ENCODE data around the gene GALC. TPM values are rescaled to one million over a fixed set of nuclear protein-coding genes. Genes with fewer than 3 reads are reported as not detected.

Gene GALC
- total RNA-seq, 1 donor from 2014 or later: 47.4 TPM

DNA sequence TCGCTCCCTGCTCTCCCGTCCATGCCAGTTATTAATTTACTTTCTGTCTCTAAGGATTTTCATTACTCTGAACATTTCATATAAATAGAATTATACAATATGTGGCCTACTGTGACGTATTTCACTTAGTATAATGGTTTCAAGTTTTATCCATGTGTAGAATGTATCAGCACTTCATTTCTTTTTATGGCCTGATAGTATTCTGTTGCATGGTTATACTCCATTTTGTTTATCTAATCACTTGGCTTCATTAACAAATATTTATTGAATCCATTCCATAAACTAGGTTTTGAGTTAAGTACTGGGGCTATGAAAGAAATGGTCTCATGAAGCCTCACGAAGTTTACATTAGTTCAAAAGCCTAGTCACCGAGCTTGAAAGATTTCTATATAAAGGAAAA, 19.5 kb upstream of the GALC start:
- intact Hi-C loops (cut with DNase I): loop anchor here (10.0 kb wide), 1 partner anchor 152 kb away; no protein-coding TSS in a partner anchor
- no peak for TF ChIP-seq CTCF (IDR thresholded peaks at IDR 0.05)
- no peaks in the 10 kb centered on the region for H3K9me3 ChIP-seq
- no peak for ATAC-seq
- H3K27me3 ChIP-seq: no peaks in the 10 kb centered on the region
- no peak overlapping the region for H3K27ac ChIP-seq
- no peak for DNase-seq
- no peak overlapping the region for H3K4me3 ChIP-seq
- no peaks in the 10 kb centered on the region for H3K36me3 ChIP-seq
- H3K4me1 ChIP-seq: no peaks in the 10 kb centered on the region

DNA sequence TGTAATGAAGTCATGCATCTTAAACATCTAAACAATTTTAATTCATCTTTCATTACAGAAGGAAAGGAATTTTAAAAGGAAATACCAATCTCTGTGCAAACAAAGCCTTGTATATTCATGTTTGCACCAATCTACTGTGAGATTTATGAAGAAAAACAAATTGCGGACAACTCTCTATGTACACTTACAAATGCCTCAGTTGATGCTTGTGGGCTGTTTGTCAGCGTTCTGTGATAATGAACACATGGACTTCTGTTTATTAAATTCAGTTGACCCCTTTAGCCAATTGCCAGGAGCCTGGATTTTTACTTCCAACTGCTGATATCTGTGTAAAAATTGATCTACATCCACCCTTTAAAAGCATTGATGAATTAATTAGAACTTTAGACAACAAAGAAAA, 17.3 kb upstream of the GALC start:
- DNase-seq: no peak
- H3K4me3 ChIP-seq: no peak overlapping the region
- TF ChIP-seq CTCF (IDR thresholded peaks at IDR 0.05): no peak
- H3K36me3 ChIP-seq: no peaks in the 10 kb centered on the region
- no peak for ATAC-seq
- H3K9me3 ChIP-seq: no peaks in the 10 kb centered on the region
- H3K4me1 ChIP-seq: no peaks in the 10 kb centered on the region
- intact Hi-C loops (cut with DNase I): loop anchor here (10.0 kb wide), 1 partner anchor 154 kb away; no protein-coding TSS in a partner anchor
- H3K27me3 ChIP-seq: no peaks in the 10 kb centered on the region
- no peak overlapping the region for H3K27ac ChIP-seq

GRCh38 chr14:88009486-88009885, 16.5 kb upstream of the GALC start:
- H3K4me3 ChIP-seq: no peak overlapping the region
- intact Hi-C loops (cut with DNase I): no loop called here
- no peak overlapping the region for H3K27ac ChIP-seq
- H3K9me3 ChIP-seq: no peaks in the 10 kb centered on the region
- ATAC-seq (no peak), DNase-seq (no peak)
- no peaks in the 10 kb centered on the region for H3K4me1 ChIP-seq
- TF ChIP-seq CTCF (IDR thresholded peaks at IDR 0.05): no peak
- no peaks in the 10 kb centered on the region for H3K36me3 ChIP-seq
- H3K27me3 ChIP-seq: no peaks in the 10 kb centered on the region

DNA sequence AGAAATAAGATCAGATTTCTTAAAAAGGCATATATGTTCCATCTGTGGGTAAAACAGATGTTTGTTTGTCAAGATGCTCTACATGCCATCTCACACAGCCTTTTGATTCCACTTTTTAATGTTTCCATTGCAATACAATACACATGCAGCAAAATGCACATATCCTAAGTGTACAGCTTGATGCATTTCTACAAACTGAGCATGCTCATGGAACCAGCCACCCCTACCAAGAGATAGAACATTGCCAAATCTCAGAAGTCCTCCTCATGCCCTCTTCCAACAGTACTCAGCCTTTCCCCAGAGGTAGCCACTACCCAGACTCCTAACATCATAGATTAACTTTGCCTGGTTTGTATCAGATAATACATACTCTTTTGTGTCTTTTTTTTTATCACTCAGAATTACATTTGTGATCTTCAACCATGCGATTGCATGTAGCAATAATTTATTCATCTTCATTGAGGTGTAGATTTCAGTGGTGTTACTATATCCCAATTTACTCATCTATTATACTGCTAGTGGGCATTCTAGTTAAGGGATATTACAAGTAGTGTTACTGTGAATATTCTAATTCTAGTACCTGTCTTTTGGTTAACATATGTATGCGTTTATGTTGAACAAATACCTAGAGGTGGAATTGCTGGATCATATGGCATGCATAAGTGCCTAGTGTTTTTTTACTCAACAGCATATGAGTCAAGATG, 15.2 kb upstream of the GALC start:
- DNase-seq (no peak), ATAC-seq (no peak)
- intact Hi-C loops (cut with DNase I): no loop called here
- Histone ChIP-seq H3K9me3 (no peaks in the 10 kb centered on the region), H3K27me3 (no peaks in the 10 kb centered on the region), H3K27ac (no peak overlapping the region), H3K4me3 (no peak overlapping the region), H3K4me1 (no peaks in the 10 kb centered on the region), H3K36me3 (no peaks in the 10 kb centered on the region)
- no peak for TF ChIP-seq CTCF (IDR thresholded peaks at IDR 0.05)

DNA sequence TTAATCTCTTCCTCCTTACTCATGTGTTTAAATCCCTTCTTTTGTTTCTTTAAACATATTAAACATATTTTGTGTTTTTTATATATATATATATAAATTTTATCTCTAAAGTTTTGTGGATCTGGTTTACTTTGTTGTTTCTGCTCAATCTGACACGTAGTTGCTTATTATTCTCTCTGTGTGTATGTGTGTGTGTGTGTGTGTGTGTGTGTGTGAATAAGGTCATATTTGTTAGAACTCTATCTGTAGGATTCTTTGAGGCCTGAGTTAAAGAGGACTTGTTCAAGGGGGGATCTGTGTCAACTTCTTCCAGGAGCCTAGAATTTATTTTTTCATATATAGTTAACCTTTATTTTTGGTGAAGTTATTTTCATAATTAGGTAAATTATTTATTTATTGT, 14.6 kb upstream of the GALC start:
- no peaks in the 10 kb centered on the region for H3K4me1 ChIP-seq
- intact Hi-C loops (cut with DNase I): no loop called here
- DNase-seq (no peak), ATAC-seq (no peak)
- H3K9me3 ChIP-seq: no peaks in the 10 kb centered on the region
- H3K27me3 ChIP-seq: no peaks in the 10 kb centered on the region
- peak overlapping the region; percentile 67 for H3K27ac ChIP-seq
- no peak overlapping the region for H3K4me3 ChIP-seq
- TF ChIP-seq CTCF (IDR thresholded peaks at IDR 0.05): no peak
- no peaks in the 10 kb centered on the region for H3K36me3 ChIP-seq
